ENCODE measurements around the gene NUDT19. TPM values are rescaled to one million over a fixed set of nuclear protein-coding genes. Genes with fewer than 3 reads are reported as not detected.
"Not testable (repeated sequence)": the region's sequence is repeated elsewhere in the genome, so short reads cannot be mapped to it uniquely, and the experiment has no call there.

The NUDT19 gene
- polyA plus RNA-seq, 1 donor (not counting 4 experiments of a cell fraction or from before 2014, with no cell fraction given) = 12.2 TPM

DNA sequence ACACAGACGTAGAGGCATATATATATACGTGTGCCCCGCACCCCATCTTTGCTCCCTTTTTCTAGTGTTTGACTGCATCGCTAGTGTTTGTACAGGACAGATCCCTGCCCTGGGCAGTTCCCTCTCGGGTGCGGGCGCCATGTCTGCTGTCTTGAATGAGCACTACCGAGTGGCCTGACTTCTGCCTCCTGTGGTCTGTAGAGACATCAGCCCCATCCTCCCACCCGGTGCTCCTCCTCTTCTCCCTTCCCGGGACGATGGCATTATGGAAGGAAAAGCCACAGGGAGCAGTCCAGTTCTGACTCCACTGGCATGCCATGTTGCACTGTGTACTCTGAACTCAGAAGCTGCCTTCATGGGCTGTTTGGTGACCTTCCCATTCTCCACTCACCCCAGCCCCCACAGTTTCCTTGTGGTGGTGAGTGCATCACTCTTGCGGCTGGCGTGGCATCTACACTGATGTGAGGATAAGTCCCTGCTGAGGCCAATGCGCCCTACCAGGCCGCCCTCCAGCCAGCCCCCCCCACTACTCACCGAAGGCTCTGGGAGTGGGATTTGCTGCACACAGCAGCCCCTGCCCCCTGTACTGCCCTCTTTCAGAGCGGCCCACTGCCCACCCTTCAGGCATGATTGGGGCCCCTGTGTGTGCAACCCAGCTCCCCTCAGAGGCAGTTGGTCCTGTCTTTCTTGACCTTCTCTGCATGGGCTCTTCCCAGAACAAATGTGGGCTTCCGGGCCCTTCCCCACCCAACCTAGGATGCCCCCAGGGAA lies 53.1 kb downstream of the NUDT19 start:
- H3K4me3 ChIP-seq (ENCODE audit: control insufficient read depth in 2 of 3, extremely low read depth in 1 of 3, insufficient read depth in 2 of 3, low read depth in 1 of 3, low read length in 3 of 3) = no peak overlapping the region
- H3K27ac ChIP-seq (ENCODE audit: control insufficient read depth, insufficient read depth, low read length) = no peak overlapping the region
- DNase-seq (ENCODE audit: low read depth, low spot score) = no peak
- no peaks in the 10 kb centered on the region for H3K27me3 ChIP-seq (ENCODE audit: control insufficient read depth, extremely low read depth, insufficient read depth, low read length)
- no peaks in the 10 kb centered on the region for H3K9me3 ChIP-seq (ENCODE audit: control insufficient read depth, low read depth, low read length)
- H3K4me2 ChIP-seq (ENCODE audit: control insufficient read depth, extremely low read depth, insufficient read depth, low read depth, low read length) = no peak overlapping the region
- no peaks in the 10 kb centered on the region for H3K79me2 ChIP-seq (ENCODE audit: control insufficient read depth, insufficient read depth, low read length)
- H3K9me1 ChIP-seq (ENCODE audit: control insufficient read depth, extremely low read depth, insufficient read depth, low read length) = no peaks in the 10 kb centered on the region
- H4K20me1 ChIP-seq (ENCODE audit: control insufficient read depth, extremely low read depth, insufficient read depth, low read length) = no peaks in the 10 kb centered on the region
- FAIRE-seq = no peak
- no peaks in the 10 kb centered on the region for H3K4me1 ChIP-seq (ENCODE audit: control insufficient read depth, extremely low read depth, insufficient read depth, low read length)
- H2AFZ ChIP-seq (ENCODE audit: control insufficient read depth, low read length) = no peak overlapping the region
- H3K36me3 ChIP-seq (ENCODE audit: control insufficient read depth in 2 of 2, extremely low read depth in 1 of 2, insufficient read depth in 2 of 2, low read length in 2 of 2) = no peaks in the 10 kb centered on the region
- dilution Hi-C loops (cut with MboI; ENCODE audit: extremely low pct_ligation_motif_present, low sequenced_read_pairs) = no loop called here
- no peak overlapping the region for H3K9ac ChIP-seq (ENCODE audit: control insufficient read depth, extremely low read depth, insufficient read depth, low read length)
- TF ChIP-seq CTCF (optimal IDR thresholded peaks at IDR 0.05 in 1 of 3, IDR thresholded peaks at IDR 0.05 in 1 of 3, conservative IDR thresholded peaks at IDR 0.05 in 1 of 3; ENCODE audit: extremely low read depth in 1 of 3, insufficient read depth in 2 of 3, low read length in 3 of 3) = no peak
- no peak for TF ChIP-seq EZH2 (IDR thresholded peaks at IDR 0.05; ENCODE audit: low read length)

DNA sequence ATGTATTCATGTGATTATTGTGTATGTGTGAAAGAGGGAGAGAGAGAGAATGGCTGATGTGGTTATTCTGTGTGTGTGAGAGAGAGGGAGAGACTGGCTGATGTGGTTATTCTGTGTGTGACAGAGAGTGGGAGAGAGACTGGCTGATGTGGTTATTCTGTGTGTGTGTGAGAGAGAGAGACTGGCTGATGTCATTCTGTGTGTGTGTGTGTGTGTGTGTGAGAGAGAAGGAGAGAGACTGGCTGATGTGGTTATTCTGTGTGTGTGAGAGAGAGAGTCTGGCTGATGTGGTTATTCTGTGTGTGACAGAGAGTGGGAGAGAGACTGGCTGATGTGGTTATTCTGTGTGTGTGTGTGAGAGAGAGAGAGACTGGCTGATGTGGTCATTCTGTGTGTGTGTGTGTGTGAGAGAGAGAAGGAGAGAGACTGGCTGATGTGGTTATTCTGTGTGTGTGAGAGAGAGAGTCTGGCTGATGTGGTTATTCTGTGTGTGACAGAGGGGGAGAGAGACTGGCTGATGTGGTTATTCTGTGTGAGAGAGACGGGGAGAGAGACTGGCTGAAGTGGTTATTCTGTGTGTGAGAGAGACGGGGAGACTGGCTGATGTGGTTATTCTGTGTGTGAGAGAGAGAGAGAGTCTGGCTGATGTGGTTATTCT lies 54.1 kb downstream of the NUDT19 start:
- H3K36me3 ChIP-seq (ENCODE audit: control insufficient read depth in 2 of 2, extremely low read depth in 1 of 2, insufficient read depth in 2 of 2, low read length in 2 of 2); DNase-seq (ENCODE audit: low read depth, low spot score); H3K4me3 ChIP-seq (ENCODE audit: control insufficient read depth in 2 of 3, extremely low read depth in 1 of 3, insufficient read depth in 2 of 3, low read depth in 1 of 3, low read length in 3 of 3); FAIRE-seq; H2AFZ ChIP-seq (ENCODE audit: control insufficient read depth, low read length); H3K9me3 ChIP-seq (ENCODE audit: control insufficient read depth, low read depth, low read length); H3K4me1 ChIP-seq (ENCODE audit: control insufficient read depth, extremely low read depth, insufficient read depth, low read length); H4K20me1 ChIP-seq (ENCODE audit: control insufficient read depth, extremely low read depth, insufficient read depth, low read length); H3K4me2 ChIP-seq (ENCODE audit: control insufficient read depth, extremely low read depth, insufficient read depth, low read depth, low read length); H3K27me3 ChIP-seq (ENCODE audit: control insufficient read depth, extremely low read depth, insufficient read depth, low read length); dilution Hi-C loops (cut with MboI; ENCODE audit: extremely low pct_ligation_motif_present, low sequenced_read_pairs); H3K79me2 ChIP-seq (ENCODE audit: control insufficient read depth, insufficient read depth, low read length); H3K9me1 ChIP-seq (ENCODE audit: control insufficient read depth, extremely low read depth, insufficient read depth, low read length); H3K27ac ChIP-seq (ENCODE audit: control insufficient read depth, insufficient read depth, low read length); H3K9ac ChIP-seq (ENCODE audit: control insufficient read depth, extremely low read depth, insufficient read depth, low read length): not testable (repeated sequence)

DNA sequence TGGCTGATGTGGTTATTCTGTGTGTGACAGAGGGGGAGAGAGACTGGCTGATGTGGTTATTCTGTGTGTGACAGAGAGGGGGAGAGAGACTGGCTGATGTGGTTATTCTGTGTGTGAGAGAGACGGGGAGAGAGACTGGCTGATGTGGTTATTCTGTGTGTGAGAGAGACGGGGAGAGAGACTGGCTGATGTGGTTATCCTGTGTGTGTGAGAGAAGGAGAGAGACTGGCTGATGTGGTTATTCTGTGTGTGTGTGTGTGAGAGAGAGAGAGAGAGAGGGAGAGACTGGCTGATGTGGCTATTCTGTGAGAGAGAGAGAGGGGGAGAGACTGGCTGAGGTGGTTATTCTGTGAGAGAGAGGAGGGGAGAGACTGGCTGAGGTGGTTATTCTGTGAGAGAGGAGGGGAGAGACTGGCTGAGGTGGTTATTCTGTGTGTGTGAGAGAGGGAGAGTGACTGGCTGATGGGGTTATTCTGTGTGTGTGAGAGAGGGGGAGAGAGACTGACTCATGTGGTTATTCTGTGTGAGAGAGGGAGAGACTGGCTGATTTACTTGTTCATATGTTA lies 55.1 kb downstream of the NUDT19 start:
- FAIRE-seq = not testable (repeated sequence)

More for the DNA sequence above, 55.1 kb downstream of the NUDT19 start:
- dilution Hi-C loops (cut with MboI; ENCODE audit: extremely low pct_ligation_motif_present, low sequenced_read_pairs); H3K79me2 ChIP-seq (ENCODE audit: control insufficient read depth, insufficient read depth, low read length); H3K27ac ChIP-seq (ENCODE audit: control insufficient read depth, insufficient read depth, low read length); H3K9ac ChIP-seq (ENCODE audit: control insufficient read depth, extremely low read depth, insufficient read depth, low read length); H3K9me3 ChIP-seq (ENCODE audit: control insufficient read depth, low read depth, low read length); H2AFZ ChIP-seq (ENCODE audit: control insufficient read depth, low read length); H3K36me3 ChIP-seq (ENCODE audit: control insufficient read depth in 2 of 2, extremely low read depth in 1 of 2, insufficient read depth in 2 of 2, low read length in 2 of 2); H3K4me3 ChIP-seq (ENCODE audit: control insufficient read depth in 2 of 3, extremely low read depth in 1 of 3, insufficient read depth in 2 of 3, low read depth in 1 of 3, low read length in 3 of 3); H3K9me1 ChIP-seq (ENCODE audit: control insufficient read depth, extremely low read depth, insufficient read depth, low read length); DNase-seq (ENCODE audit: low read depth, low spot score); H3K4me2 ChIP-seq (ENCODE audit: control insufficient read depth, extremely low read depth, insufficient read depth, low read depth, low read length); H3K27me3 ChIP-seq (ENCODE audit: control insufficient read depth, extremely low read depth, insufficient read depth, low read length); H3K4me1 ChIP-seq (ENCODE audit: control insufficient read depth, extremely low read depth, insufficient read depth, low read length); H4K20me1 ChIP-seq (ENCODE audit: control insufficient read depth, extremely low read depth, insufficient read depth, low read length): not testable (repeated sequence)

Measured in keratinocyte (primary cell).